IgD-negative memory B cell (primary cell): ENCODE results near the gene RANGRF. TPM values are rescaled to one million over a fixed set of nuclear protein-coding genes. Genes with fewer than 3 reads are reported as not detected.

Experiments used
- polyA plus RNA-seq: library from polyadenylated mRNA; unstranded; fragments of 300-500 nt; fragmentation: Illumina TruSeq; gene quantifications from one replicate; pipeline ENCODE4 v1.2.3, GENCODE V29; 2021

The RANGRF gene
- polyA plus RNA-seq, 1 donor from 2014 or later = 67.4 TPM

Other genes with a start within 250 kb of the RANGRF start
- gene ALOX15B, start 249.6 kb upstream of the RANGRF start, polyA plus RNA-seq = not detected
- 0.41 TPM for gene ALOX12B, start 201.0 kb upstream of the RANGRF start, polyA plus RNA-seq
- not detected for gene ALOXE3, start 170.2 kb upstream of the RANGRF start, polyA plus RNA-seq
- gene HES7, start 164.6 kb upstream of the RANGRF start, polyA plus RNA-seq = not detected
- gene PER1, start 136.3 kb upstream of the RANGRF start, polyA plus RNA-seq = 12.6 TPM
- 83.7 TPM for gene VAMP2, start 125.7 kb upstream of the RANGRF start, polyA plus RNA-seq
- gene TMEM107, start 112.3 kb upstream of the RANGRF start, polyA plus RNA-seq = 35.2 TPM
- gene BORCS6, start 98.5 kb upstream of the RANGRF start, polyA plus RNA-seq = 30.0 TPM
- gene AURKB, start 78.1 kb upstream of the RANGRF start, polyA plus RNA-seq = 0.34 TPM
- 35.1 TPM for gene CTC1, start 40.6 kb upstream of the RANGRF start, polyA plus RNA-seq
- 15.5 TPM for gene PFAS, start 39.4 kb upstream of the RANGRF start, polyA plus RNA-seq
- gene SLC25A35, start 6.7 kb downstream of the RANGRF start, polyA plus RNA-seq = 1.7 TPM
- gene ARHGEF15, start 21.6 kb downstream of the RANGRF start, polyA plus RNA-seq = not detected
- not detected for gene ODF4, start 51.2 kb downstream of the RANGRF start, polyA plus RNA-seq
- 1,664 TPM for gene RPL26, start 94.5 kb downstream of the RANGRF start, polyA plus RNA-seq
- gene RNF222, start 109.2 kb downstream of the RANGRF start, polyA plus RNA-seq = 0.08 TPM
- gene NDEL1, start 147.2 kb downstream of the RANGRF start, polyA plus RNA-seq = 52.3 TPM